Mesodermal cell (in vitro differentiated cells): ENCODE results near the gene SNTG2.

Source experiments
- H3K27ac ChIP-seq: 2 replicates; pipeline ENCODE4 v1.7.0; 2013; ENCODE audit warnings: mild to moderate bottlenecking, low read depth, low read length, moderate library complexity; ENCODE audit not compliant: severe bottlenecking
- H3K36me3 ChIP-seq: 2 replicates; pipeline ENCODE4 v1.7.1; 2013; ENCODE audit warnings: mild to moderate bottlenecking, low read length, moderate library complexity; ENCODE audit not compliant: control insufficient read depth, insufficient read depth
- H3K4me1 ChIP-seq: one replicate; pipeline ENCODE4 v1.7.1; 2013; ENCODE audit warnings: mild to moderate bottlenecking, low read length; ENCODE audit not compliant: insufficient read depth, control insufficient read depth, poor library complexity, severe bottlenecking
- H3K4me3 ChIP-seq: 2 replicates; pipeline ENCODE4 v1.7.0; 2013; ENCODE audit warnings: low read length, control low read depth, mild to moderate bottlenecking; ENCODE audit not compliant: insufficient read depth, poor library complexity, severe bottlenecking; ENCODE audit errors: extremely low read depth
- H3K9me3 ChIP-seq: 2 replicates; pipeline ENCODE4 v1.7.1; 2013; ENCODE audit warnings: mild to moderate bottlenecking, low read length, moderate library complexity; ENCODE audit not compliant: control insufficient read depth
- WGBS, 2 experiments: methylation state at CpG; one replicate each; pipeline ENCODE4 v1.1.5; 2013; ENCODE audit warnings: missing lambda C conversion rate in 2 of 2; ENCODE audit not compliant: insufficient coverage in 2 of 2; 5-methylcytosine and 5-hydroxymethylcytosine counted together

SNTG2 gene

GRCh38 chr2:1052771-1053191, 102.1 kb downstream of the SNTG2 start:
- no peak overlapping the region for H3K4me3 ChIP-seq
- peaks cover 15% of the 10 kb centered on the region for H3K4me1 ChIP-seq
- no peak overlapping the region for H3K27ac ChIP-seq
- no peaks in the 10 kb centered on the region for H3K36me3 ChIP-seq
- H3K9me3 ChIP-seq, result no peaks in the 10 kb centered on the region
- WGBS, 2 experiments, result 74 to 75% methylated on average over 6 to 8 of the region's 8 CpGs

DNA sequence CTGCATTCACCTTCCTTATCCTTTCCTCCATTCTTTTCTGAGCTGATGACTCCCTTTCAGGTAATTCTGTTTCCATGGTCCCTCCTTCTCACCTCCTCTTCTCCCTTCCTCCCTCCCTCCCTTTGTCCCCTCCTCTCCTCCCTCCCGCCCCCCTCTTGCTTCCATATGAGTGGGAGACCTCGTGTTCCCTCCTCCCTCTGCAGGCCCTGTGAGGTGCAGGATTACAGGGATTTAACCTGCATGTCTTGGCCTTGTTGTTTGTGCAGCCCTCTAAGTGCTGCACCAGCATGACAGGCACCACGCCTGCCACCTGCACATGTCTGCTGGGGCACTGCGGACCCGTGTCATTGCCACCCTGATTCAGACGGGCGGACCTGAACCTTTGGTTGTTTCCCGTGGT, 103.1 kb downstream of the SNTG2 start:
- H3K27ac ChIP-seq, result no peak overlapping the region
- H3K4me1 ChIP-seq, result peaks cover 15% of the 10 kb centered on the region
- H3K36me3 ChIP-seq, result no peaks in the 10 kb centered on the region
- no peak overlapping the region for H3K4me3 ChIP-seq
- WGBS, 2 experiments, result 62 to 73% methylated on average over 6 of the region's 8 CpGs
- H3K9me3 ChIP-seq, result no peaks in the 10 kb centered on the region

- WGBS, 2 experiments, result no CpG with 5 or more reads among the region's 3 CpGs
- Histone ChIP-seq H3K4me1 (peaks cover 15% of the 10 kb centered on the region), H3K27ac (no peak overlapping the region), H3K9me3 (no peaks in the 10 kb centered on the region), H3K4me3 (no peak overlapping the region), H3K36me3 (no peaks in the 10 kb centered on the region)
Observed at GRCh38 chr2:1054399-1054798, 103.8 kb downstream of the SNTG2 start.

DNA sequence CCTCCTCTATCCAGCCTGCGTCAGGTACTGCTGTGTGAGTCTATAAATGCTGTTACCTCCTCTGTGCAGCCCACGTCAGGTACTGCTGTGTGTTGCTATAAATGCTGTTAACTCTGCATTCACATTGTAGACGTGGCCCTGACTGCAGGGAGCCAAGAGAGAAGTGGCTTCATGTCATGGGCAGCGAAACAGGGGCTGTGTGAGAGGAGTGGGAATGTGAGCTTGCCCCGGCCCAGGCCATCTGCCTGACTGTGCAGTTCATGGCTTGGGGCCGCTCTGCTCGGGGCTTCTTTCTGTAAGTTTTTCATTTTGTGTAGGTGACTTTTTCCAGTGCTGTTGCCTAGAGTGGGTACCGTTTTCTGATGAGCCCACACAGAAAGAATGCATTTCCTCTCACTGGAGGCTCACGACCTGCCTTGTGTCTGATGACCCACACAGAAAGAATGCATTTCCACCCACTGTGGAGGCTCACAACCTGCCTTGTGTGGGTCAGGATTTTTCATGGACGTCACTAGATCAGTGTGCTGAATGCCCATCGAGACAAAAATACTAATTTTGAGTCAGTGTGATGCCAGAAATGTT, 104.5 kb downstream of the SNTG2 start:
- H3K4me1 ChIP-seq, result peaks cover 15% of the 10 kb centered on the region
- no peaks in the 10 kb centered on the region for H3K36me3 ChIP-seq
- H3K9me3 ChIP-seq, result no peaks in the 10 kb centered on the region
- no peak overlapping the region for H3K4me3 ChIP-seq
- 23 to 40% methylated on average over 6 to 8 of the region's 11 CpGs for WGBS, 2 experiments
- H3K27ac ChIP-seq, result no peak overlapping the region

DNA sequence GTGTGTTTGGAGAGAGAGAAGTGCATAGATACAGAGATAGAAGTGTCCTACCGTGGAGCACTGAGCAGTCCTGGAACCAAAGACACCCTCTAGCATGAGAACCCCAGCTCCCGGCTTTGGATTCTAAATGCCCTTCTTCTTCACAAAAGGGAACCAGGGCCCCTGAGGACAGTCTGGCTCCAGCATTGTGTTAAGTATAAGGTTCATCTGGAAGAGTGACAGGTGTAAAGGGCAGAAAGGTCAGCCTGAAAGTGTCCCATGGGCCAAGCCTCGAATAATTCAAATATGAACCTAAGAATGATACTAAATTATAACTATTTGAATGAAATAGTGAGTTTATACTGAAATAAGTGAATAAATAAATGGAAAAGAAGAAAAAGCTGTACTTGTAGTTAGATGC, 109.7 kb downstream of the SNTG2 start:
- Histone ChIP-seq H3K4me1 (peaks cover 5% of the 10 kb centered on the region), H3K9me3 (no peaks in the 10 kb centered on the region), H3K36me3 (no peaks in the 10 kb centered on the region), H3K27ac (no peak overlapping the region), H3K4me3 (no peak overlapping the region)
- 100% methylated on average over 1 of the region's 3 CpGs; no CpG with 5 or more reads in 1 of the 2 experiments for WGBS, 2 experiments

DNA sequence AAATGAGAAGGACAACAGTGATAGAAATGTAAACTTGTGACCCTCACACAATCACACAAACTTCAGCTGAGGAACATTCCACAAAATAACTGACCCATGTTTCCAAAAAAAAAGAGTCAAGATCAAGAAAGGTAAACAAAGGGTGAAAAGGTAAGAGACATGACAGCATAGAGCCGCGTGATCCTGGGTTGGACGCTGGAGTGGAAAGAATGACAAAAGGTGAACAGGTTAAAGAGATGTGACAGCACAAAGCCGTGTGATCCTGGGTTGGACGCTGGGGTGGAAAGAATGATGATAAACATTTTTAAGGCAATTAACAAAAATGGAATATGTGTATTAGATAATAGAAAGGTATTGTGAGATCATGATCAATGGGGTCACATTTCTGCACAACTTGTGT, 110.3 kb downstream of the SNTG2 start:
- no peaks in the 10 kb centered on the region for H3K36me3 ChIP-seq
- H3K27ac ChIP-seq, result no peak overlapping the region
- no peaks in the 10 kb centered on the region for H3K9me3 ChIP-seq
- peaks cover under 1% of the 10 kb centered on the region for H3K4me1 ChIP-seq
- no peak overlapping the region for H3K4me3 ChIP-seq
- 85 to 87% methylated on average over 5 of the region's 5 CpGs for WGBS, 2 experiments

DNA sequence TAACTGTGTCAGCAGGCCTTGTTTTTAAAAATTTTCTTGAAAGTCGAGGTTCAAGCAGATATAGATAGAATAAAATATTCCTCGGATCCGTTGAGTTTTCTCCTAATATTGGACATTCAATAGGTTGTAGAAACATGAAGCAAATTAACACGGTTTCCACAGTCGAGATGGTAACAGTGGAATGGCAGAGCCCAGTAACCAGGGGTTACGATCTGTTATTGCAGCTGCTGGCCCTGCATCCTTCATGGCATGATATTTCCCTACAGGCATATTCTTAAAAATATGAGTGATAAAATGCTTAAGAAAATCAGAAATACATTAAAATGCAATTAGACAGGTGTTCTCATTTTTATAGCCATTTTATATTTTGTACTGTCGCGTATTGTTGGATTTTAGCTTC, 117.6 kb downstream of the SNTG2 start:
- 94 to 100% methylated on average over 3 to 5 of the region's 8 CpGs for WGBS, 2 experiments
- H3K9me3 ChIP-seq, result no peaks in the 10 kb centered on the region
- H3K36me3 ChIP-seq, result no peaks in the 10 kb centered on the region
- H3K4me1 ChIP-seq, result no peaks in the 10 kb centered on the region
- H3K27ac ChIP-seq, result no peak overlapping the region
- no peak overlapping the region for H3K4me3 ChIP-seq

GRCh38 chr2:1068822-1069221, 118.2 kb downstream of the SNTG2 start:
- Histone ChIP-seq H3K4me1 (no peaks in the 10 kb centered on the region), H3K9me3 (no peaks in the 10 kb centered on the region), H3K27ac (no peak overlapping the region), H3K4me3 (no peak overlapping the region), H3K36me3 (no peaks in the 10 kb centered on the region)
- WGBS, 2 experiments, result 47 to 70% methylated on average over 3 to 4 of the region's 7 CpGs

DNA sequence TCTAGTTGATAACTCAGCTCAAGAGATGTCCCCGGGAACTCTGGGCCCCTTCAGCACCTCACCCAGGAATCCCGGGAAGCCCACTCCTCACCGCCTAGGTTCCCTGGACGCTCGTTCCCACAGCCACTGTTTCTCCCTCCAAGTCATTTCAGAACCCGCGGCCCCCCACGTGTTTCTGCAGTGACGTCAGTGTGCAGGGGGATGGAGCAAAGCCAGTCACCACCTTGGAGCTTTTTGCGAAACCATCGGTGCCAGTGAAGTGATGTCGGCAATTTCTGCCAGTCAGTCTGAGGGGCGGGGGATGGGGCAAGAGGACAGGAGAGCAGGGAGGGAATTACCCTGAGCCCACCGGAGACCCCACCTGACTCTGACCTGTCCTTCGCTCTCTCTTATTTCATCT, 119.2 kb downstream of the SNTG2 start:
- WGBS, 2 experiments, result 79 to 91% methylated on average over 13 to 14 of the region's 15 CpGs
- Histone ChIP-seq H3K4me3 (no peak overlapping the region), H3K9me3 (no peaks in the 10 kb centered on the region), H3K4me1 (no peaks in the 10 kb centered on the region), H3K27ac (no peak overlapping the region), H3K36me3 (no peaks in the 10 kb centered on the region)

GRCh38 chr2:1070601-1071000, 120.0 kb downstream of the SNTG2 start:
- no peak overlapping the region for H3K27ac ChIP-seq
- H3K4me1 ChIP-seq, result no peaks in the 10 kb centered on the region
- H3K9me3 ChIP-seq, result no peaks in the 10 kb centered on the region
- no peaks in the 10 kb centered on the region for H3K36me3 ChIP-seq
- 94% methylated on average over 6 to 7 of the region's 7 CpGs for WGBS, 2 experiments
- no peak overlapping the region for H3K4me3 ChIP-seq

- H3K9me3 ChIP-seq, result no peaks in the 10 kb centered on the region
- 96 to 100% methylated on average over 2 to 3 of the region's 3 CpGs for WGBS, 2 experiments
- H3K27ac ChIP-seq, result no peak overlapping the region
- H3K4me3 ChIP-seq, result no peak overlapping the region
- H3K36me3 ChIP-seq, result no peaks in the 10 kb centered on the region
- no peaks in the 10 kb centered on the region for H3K4me1 ChIP-seq
Observed at GRCh38 chr2:1071650-1072049, 121.0 kb downstream of the SNTG2 start.
